GM21717 (cell line): ENCODE data around the gene PPP1R1A.
A peak's percentile ranks its signal among the peaks of the same experiment; 100 is the strongest.

ENCODE experiments used
- ATAC-seq: cut with Tn5 transposase; IDR thresholded peaks from one replicate; pipeline ENCODE4 v1.9.1; 2021; ENCODE audit warnings: mild to moderate bottlenecking, moderate library complexity; ENCODE audit not compliant: unreplicated experiment

PPP1R1A gene

GRCh38 chr12:54603872-54604271, 15.4 kb upstream of the PPP1R1A start:
- ATAC-seq, result no peak

- ATAC-seq, result peak; percentile 89
Observed at GRCh38 chr12:54603173-54603814, 14.8 kb upstream of the PPP1R1A start.

GRCh38 chr12:54602661-54603060, 14.2 kb upstream of the PPP1R1A start:
- no peak for ATAC-seq

- no peak for ATAC-seq
Observed at GRCh38 chr12:54601841-54602240, 13.4 kb upstream of the PPP1R1A start.

DNA sequence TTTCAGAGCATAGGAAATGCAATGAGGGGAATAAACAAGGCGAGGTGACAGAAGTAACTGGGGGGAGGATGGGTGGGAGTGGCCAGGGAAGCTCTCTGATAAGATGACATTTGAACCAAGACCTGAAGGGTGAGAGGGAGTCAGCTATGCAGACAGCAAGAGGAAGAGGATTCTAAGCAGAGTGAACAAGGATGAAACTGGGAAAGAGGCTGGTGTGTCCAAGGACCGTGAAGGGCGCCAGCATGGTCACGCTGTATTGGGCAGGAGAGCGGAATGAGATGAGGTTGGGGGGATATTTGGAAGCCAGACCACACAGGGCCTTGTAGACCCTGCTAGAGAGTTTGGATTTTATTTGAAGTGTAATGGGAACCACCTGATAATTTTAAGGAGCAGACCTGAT, 10.5 kb upstream of the PPP1R1A start:
- no peak for ATAC-seq

- no peak for ATAC-seq
Observed at GRCh38 chr12:54596526-54596946, 8.1 kb upstream of the PPP1R1A start.

DNA sequence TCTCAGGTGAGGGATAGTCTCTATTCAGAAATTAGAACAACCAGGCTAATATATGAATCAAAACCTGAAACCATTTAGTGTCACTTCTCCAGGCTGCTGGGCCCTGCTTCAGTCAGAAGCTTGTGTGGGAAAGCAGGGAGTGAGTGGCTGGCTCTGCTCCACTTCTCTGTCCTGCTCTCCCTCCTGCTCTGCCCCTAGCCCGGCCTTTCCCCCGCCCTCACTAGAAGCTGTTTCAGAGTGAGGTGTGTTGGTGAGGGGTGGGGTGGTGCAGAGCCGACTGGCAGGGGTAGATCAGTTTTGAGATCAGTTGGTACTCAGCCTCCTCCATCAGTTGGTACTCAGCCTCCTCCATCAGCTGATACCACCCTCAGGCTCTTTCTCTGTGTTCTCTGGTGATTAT, 7.0 kb upstream of the PPP1R1A start:
- no peak for ATAC-seq

DNA sequence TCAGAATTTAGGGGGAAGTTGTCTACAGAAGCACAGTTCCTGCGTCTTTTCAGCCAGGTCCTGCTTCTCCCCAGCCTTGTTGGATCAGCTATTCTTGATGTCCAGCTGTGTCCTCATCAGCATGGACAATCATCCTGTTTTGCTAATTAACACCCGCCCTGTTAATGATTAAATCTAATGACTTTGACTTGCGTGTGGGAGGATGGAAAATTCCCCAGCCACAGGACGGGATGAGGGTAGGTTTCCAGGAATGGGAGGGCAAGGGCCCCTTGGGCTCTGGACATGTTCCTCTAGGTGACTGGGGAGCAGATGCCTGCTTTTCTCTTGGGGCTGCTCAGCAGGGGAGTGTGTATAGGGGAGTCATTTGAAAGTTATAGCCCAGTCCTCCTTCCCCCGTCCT, 5.3 kb upstream of the PPP1R1A start:
- no peak for ATAC-seq

DNA sequence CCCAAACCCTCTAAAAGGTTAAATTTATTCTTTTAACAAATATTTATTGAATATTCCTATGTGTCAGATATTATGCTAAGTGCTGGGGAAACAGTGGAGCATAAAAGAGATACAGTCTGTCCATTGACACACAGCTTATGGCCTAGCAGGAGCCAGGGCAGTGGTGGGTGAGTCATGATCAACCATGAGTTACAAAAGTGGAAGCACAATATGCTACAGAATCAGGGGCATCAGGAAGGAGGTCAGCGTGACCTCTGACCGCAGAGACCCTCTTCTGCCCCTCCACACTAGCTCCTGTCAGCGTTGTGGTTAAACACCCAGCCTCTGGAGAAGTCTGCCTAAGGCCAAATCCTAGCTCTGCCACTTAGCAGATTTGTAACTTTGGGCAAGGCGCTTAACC, 4.7 kb upstream of the PPP1R1A start:
- ATAC-seq, result no peak

GRCh38 chr12:54592316-54592715, 3.9 kb upstream of the PPP1R1A start:
- ATAC-seq, result no peak

- no peak for ATAC-seq
Observed at GRCh38 chr12:54590978-54591591, 2.6 kb upstream of the PPP1R1A start.

DNA sequence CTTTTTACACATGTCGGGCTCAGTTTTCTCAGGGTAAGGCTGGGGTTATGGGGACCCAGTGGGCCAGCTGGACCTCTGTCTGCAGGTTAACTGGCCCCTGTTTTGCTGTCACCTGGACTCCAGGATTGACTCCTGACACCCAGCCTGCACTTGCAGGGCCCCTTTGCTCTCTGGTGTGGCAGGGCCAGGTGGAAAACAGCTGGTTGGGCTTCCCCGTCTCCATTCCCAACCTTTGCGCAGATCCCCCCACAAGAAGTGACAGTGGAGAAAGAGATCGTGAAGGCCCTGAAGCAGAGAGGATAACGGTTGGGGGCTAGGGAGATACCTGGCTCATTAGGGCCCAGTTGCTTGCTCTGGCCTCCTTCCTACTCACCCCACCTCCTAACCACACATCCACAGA, 1.5 kb upstream of the PPP1R1A start:
- no peak for ATAC-seq

- ATAC-seq, result no peak
Observed at GRCh38 chr12:54588890-54589267, 420 bp upstream of the PPP1R1A start.

DNA sequence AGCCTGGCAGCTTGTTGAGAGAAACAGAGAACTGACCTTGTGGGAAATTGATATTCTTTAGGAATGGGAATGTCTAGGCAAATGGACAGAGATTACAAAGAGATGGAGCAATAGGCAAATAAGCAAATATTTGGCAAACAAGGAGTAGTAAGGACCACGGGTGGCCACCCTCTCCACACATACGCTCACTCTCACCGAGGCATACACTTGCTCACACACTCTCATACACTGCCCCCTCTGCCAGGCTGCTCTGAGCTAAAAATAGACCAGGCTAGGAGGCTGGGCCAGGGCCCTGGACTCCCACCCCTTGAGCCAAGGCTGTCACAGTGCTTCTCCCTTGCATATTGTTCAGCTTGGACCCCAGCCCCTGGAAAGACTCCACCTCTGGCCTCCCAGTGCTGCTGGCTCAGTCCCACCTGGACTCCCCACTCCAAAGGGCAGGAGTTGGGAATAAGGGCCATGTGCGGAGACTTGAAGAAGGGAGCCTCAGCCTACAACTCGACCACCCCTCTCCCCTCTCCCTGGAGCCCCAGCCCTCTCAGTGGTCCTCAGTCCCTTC, 1.1 kb downstream of the PPP1R1A start:
- no peak for ATAC-seq

GRCh38 chr12:54586620-54587019, 1.8 kb downstream of the PPP1R1A start:
- no peak for ATAC-seq

DNA sequence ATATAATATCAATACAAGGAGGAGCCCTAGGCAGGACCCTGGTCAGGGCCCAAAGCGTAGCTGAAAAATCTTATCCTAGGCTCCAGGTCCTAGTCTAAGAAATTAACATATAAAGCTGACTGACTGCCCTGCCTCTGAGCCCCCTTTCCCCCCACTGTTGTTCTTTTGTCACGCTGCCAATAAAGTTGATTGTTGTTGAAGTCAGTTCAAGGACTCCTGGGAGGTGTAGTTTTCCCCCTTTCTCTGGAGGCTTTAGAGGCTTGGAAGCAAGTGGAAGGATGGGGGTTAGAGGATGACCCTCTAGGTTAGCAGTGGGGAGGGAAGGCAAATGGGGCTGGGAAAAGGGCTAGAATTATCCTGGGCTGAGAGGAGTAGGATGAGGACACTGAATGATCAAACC, 3.2 kb downstream of the PPP1R1A start:
- ATAC-seq, result no peak

- ATAC-seq, result no peak
Observed at GRCh38 chr12:54584128-54584527, 4.3 kb downstream of the PPP1R1A start.

DNA sequence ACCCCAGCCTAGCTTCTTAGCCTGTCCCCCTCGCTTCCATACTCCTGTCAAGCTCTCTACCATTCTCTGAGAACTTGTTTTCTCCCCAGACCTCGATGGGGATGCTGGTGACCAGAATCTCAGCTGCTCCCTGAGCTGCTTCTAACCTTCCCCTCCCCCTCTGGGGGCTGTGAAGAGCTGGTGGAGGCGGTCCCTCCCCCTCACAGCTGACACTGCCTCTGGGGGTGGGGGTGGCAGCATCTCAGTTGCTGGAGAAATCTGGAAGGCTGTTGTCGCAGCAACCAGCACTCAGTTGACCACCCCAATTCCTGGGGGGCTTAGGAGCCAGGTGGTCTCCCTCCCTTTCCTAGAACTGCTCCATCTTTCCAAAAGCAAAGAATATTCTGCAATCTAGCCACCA, 4.7 kb downstream of the PPP1R1A start:
- ATAC-seq, result no peak

- ATAC-seq, result no peak
Observed at GRCh38 chr12:54581412-54581811, 7.0 kb downstream of the PPP1R1A start.

DNA sequence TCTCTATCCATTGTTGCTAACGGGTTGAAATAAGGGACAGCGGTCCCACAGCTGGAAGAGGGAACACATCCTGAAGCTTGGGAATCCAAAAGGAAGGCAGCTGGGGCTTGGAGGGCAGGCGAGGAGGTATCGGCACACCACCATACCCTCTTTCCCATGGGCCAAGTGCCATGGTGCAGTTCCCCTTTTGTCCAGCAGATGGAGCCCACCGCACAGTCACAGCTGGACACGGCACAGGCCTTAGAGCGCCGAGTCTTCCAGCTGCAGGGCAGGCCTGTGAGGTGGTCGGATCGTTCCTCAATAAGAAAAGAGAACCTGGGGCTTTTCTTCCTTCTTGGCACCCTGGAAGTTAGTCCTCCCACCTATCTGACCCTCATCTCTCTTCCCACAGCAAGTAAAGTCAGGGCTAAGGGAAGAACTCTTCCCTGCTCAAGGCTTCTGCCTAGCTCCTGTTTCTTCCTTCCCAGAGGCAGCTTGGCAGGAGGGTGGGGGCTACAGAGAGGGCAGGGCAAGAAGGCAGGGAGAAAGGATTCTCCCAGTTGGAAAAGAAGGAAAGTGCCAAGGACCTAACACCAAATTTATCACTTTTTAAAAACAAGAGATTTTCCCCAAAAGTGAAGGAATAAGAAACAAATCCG, 8.6 kb downstream of the PPP1R1A start:
- peak; percentile 94 for ATAC-seq

GRCh38 chr12:54579258-54579657, 9.2 kb downstream of the PPP1R1A start:
- ATAC-seq, result peak; percentile 25

- ATAC-seq, result no peak
Observed at GRCh38 chr12:54578778-54579177, 9.7 kb downstream of the PPP1R1A start.
